ENCODE measurements around the gene TOMM7. TPM values are rescaled to one million over a fixed set of nuclear protein-coding genes. Genes with fewer than 3 reads are reported as not detected.
A peak's percentile ranks its signal among the peaks of the same experiment; 100 is the strongest.

Gene TOMM7
- total and polyA plus RNA-seq, 9 of the 15 experiments (the other 6 are each of a cell fraction or from before 2014, with no cell fraction given), result 283 to 1,717 (median 638) TPM

GRCh38 chr7:22858274-22858639, 35.6 kb upstream of the TOMM7 start:
- Histone ChIP-seq H3K36me3 (ENCODE audit: control insufficient read depth, insufficient read depth, low read length) (peaks cover 59% of the 10 kb centered on the region), H3K79me2 (ENCODE audit: control insufficient read depth, insufficient read depth, low read length) (peaks cover 35% of the 10 kb centered on the region), H2AFZ (ENCODE audit: low read depth, low read length) (no peak overlapping the region), H3K27ac (ENCODE audit: extremely low read depth, low read depth, low read length) (peak overlapping the region; percentile 39; the same call in 2 of the 3 replicates), H4K20me1 (replicated peaks; ENCODE audit: control insufficient read depth, insufficient read depth, low read length) (no peaks in the 10 kb centered on the region), H3K4me3 (no peak overlapping the region), H3K27me3 (ENCODE audit: control insufficient read depth in 2 of 2, insufficient read depth in 2 of 2, low read length in 2 of 2) (no peaks in the 10 kb centered on the region), H3K4me2 (ENCODE audit: insufficient read depth, low read length) (peak overlapping the region; percentile 5; the same call in 1 of the 2 replicates), H3K4me1 (replicated peaks in 1 of 2; ENCODE audit: control insufficient read depth in 2 of 2, insufficient read depth in 2 of 2, low read length in 2 of 2) (peaks cover 14 to 21% of the 10 kb centered on the region in 2 experiments), H3K9ac (ENCODE audit: insufficient read depth in 1 of 2, low read depth in 2 of 2, low read length in 2 of 2) (no peak overlapping the region; a peak in 1 of 4 replicates), H3K9me3 (replicated peaks; ENCODE audit: control insufficient read depth, insufficient read depth, low read depth, low read length) (no peaks in the 10 kb centered on the region), H3K9me1 (ENCODE audit: control insufficient read depth, insufficient read depth, low read length) (no peaks in the 10 kb centered on the region)
- no peak for FAIRE-seq
- in situ Hi-C loops (cut with MboI), result no loop called here
- BruUV-seq (replicated peaks), result no TSS peak
- ChIA-PET CTCF (ENCODE audit: low intra/inter-chr PET ratio) (no interaction called here), POLR2A (no interaction called here)
- WGBS (ENCODE audit: insufficient coverage, low coverage, missing lambda C conversion rate), result 9% methylated on average over 1 of the region's 1 CpG
- TF ChIP-seq ARID1B (IDR thresholded peaks at IDR 0.05), result 0 out of 2 replicates have a peak, but pooled peaks have one; percentile 9
- no peak for TF ChIP-seq ARID3A (IDR thresholded peaks at IDR 0.05; ENCODE audit: borderline replicate concordance, low read depth, low read length)
- TF ChIP-seq MAFG (tag; conservative IDR thresholded peaks at IDR 0.05), result peak; percentile 77
- no peak for TF ChIP-seq MYC (IDR thresholded peaks at IDR 0.05; ENCODE audit: low read depth, low read length)
- no peak for TF ChIP-seq MYC (CRISPR knock-in tag; IDR thresholded peaks at IDR 0.05; ENCODE audit: borderline replicate concordance, low read depth)
- peak; percentile 37; the same call in 1 of the 2 replicates for TF ChIP-seq DPF2 (IDR thresholded peaks at IDR 0.05)
- TF ChIP-seq C11orf30 (IDR thresholded peaks at IDR 0.05; ENCODE audit: low read depth), result peak; percentile 57
- TF ChIP-seq ZNF316 (IDR thresholded peaks at IDR 0.05), result peak; percentile 84
- peak; percentile 51; the same call in 1 of the 2 replicates for TF ChIP-seq NFE2 (IDR thresholded peaks at IDR 0.05; ENCODE audit: low read depth)
- ATAC-seq, result no peak
- DNase-seq (ENCODE audit: extremely low read depth in 1 of 4, low spot score in 3 of 4), result no peak
- intact Hi-C loops (cut with micrococcal nuclease), result loop anchor here (10.0 kb wide), 2 partner anchors 193 to 293 kb away; no protein-coding TSS in a partner anchor

Data from K562 (cell line).